Lower leg skin (tissue), 4 donors: ENCODE results near the gene SPNS2. TPM values are rescaled to one million over a fixed set of nuclear protein-coding genes. Genes with fewer than 3 reads are reported as not detected.

Experiments used
- DNase-seq, 2 donors: peaks; one replicate each; pipeline ENCODE4 v3.0.0-alpha.2; 2019; ENCODE audit warnings: low spot score in 2 of 2
- H3K4me3 ChIP-seq: fragments of 200-600 bp; sonication (generic); 2 replicates; pipeline ENCODE4 v1.5.1; 2017; ENCODE audit warnings: mild to moderate bottlenecking, low read depth; ENCODE audit not compliant: poor library complexity, severe bottlenecking
- CTCF ChIP-seq, 3 donors: fragments of 450-650 bp; IDR thresholded peaks; one replicate each; pipeline ENCODE4 v1.5.1; 2016; ENCODE audit warnings: antibody characterized with exemption in 3 of 3, mild to moderate bottlenecking in 3 of 3, moderate library complexity in 2 of 3
- POLR2A ChIP-seq, 2 donors: fragments of 450-650 bp; IDR thresholded peaks; one replicate each; pipeline ENCODE4 v1.6.1; 2016 to 2017; ENCODE audit warnings: antibody characterized with exemption in 2 of 2, mild to moderate bottlenecking in 1 of 2, moderate library complexity in 1 of 2
- WGBS, 2 donors: methylation state at CpG; one replicate each; pipeline ENCODE4 v1.1.5; 2018; 5-methylcytosine and 5-hydroxymethylcytosine counted together
- intact Hi-C: fragments of 100-400 bp; cut with DNase I; formaldehyde crosslinking; loops from one replicate; pipeline ENCODE4 v1.15.0; 2023; ENCODE audit warnings: low total_unique reads
- total RNA-seq, 4 donors: library from RNA; depleted of rRNA; stranded (reverse); fragments of >200 nt; gene quantifications; one replicate each; pipeline ENCODE4 v1.1.0, GENCODE V29; 2016

The SPNS2 gene
- total RNA-seq, 4 donors from 2014 or later = 74.9 to 132 (median 87.5) TPM

GRCh38 chr17:4483012-4483840, 15.5 kb upstream of the SPNS2 start:
- no peak overlapping the region for H3K4me3 ChIP-seq
- 39 to 40% methylated on average over 13 of the region's 13 CpGs for WGBS, 2 donors
- intact Hi-C loops = no loop called here
- no peak for TF ChIP-seq POLR2A (IDR thresholded peaks at IDR 0.05)
- TF ChIP-seq CTCF (IDR thresholded peaks at IDR 0.05) = no peak
- no peak for DNase-seq

DNA sequence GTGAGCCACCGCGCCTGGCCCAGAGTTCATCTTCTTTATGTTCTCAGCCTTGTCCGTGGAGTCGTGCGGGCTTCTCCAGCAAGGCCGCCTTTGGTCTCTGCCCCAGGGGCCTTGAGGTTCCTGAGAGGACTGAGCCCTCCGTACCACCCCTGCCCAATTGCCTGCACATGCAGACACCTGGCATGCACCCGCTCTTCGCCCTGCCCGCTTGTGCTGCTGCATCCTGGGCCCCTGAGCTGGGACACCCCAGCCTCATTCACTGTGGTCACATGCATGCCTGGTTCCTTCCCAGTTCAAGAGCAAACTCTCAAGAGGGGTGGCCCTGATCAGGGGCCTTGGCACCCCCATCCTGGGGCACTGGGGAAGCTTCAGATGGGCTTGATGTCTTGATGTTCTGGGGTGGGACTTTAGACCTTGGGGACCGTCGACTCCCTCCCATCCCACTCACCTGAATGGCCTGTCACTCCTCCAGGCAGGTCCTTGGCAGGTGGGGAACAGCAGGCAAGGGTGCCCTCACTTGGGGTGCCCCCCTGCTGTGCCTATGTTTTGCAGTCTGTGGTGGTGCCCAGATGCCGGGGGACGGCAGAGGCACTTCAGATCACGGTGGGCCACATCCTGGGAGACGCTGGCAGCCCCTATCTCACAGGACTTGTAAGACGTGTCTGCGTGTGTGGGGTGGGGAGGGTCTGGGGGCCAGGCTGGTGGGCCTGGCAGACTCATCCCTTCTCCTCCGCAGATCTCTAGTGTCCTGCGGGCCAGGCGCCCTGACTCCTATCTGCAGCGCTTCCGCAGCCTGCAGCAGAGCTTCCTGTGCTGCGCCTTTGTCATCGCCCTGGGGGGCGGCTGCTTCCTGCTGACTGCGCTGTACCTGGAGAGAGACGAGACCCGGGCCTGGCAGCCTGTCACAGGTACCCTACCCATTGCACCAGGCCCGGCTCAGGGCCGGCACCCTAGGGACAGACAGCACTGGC, 12.7 kb upstream of the SPNS2 start:
- intact Hi-C loops = no loop called here
- DNase-seq = no peak
- TF ChIP-seq CTCF (IDR thresholded peaks at IDR 0.05) (no peak), POLR2A (IDR thresholded peaks at IDR 0.05) (no peak)
- H3K4me3 ChIP-seq = no peak overlapping the region
- 76 to 82% methylated on average over 28 to 29 of the region's 31 CpGs for WGBS, 2 donors

GRCh38 chr17:4487296-4487695, 11.4 kb upstream of the SPNS2 start:
- WGBS, 2 donors = 87 to 91% methylated on average over 8 of the region's 8 CpGs
- no peak for TF ChIP-seq POLR2A (IDR thresholded peaks at IDR 0.05)
- no peak for TF ChIP-seq CTCF (IDR thresholded peaks at IDR 0.05)
- no peak overlapping the region for H3K4me3 ChIP-seq
- intact Hi-C loops = no loop called here
- no peak for DNase-seq

GRCh38 chr17:4487820-4488716, 10.6 kb upstream of the SPNS2 start:
- DNase-seq = no peak
- WGBS, 2 donors = 75 to 81% methylated on average over 19 to 24 of the region's 24 CpGs
- no peak for TF ChIP-seq CTCF (IDR thresholded peaks at IDR 0.05)
- TF ChIP-seq POLR2A (IDR thresholded peaks at IDR 0.05) = no peak
- intact Hi-C loops = no loop called here
- H3K4me3 ChIP-seq = no peak overlapping the region

DNA sequence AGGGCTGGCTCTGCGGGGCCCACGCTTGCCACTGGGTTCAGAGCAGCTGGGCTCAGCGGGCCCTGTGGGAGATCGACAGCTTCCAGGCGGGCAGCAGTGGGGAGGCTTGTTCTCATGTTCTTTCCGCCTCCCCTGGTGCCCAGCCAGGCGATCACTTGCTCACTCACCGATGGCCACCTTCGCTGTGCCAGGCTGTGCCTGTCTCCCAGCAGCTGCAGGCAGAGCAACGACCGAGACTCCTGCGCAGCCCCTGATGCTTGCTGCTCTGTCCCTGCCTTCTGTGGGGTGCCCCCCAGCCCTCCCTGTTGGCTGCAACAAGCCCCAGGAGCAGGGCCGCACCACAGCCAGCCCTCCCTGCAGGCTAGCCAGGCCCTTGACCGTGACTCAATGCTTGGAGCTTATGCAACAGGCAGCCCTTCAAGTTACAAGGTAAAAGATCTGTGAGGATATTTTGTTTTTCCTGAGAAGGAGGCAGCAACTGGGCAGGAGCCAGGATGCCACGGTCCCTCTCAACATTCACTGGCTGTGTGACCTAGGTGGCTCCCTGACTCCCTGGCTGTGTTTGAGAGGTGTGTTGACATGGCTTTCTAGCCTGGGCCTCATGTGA, 9.6 kb upstream of the SPNS2 start:
- no peak for DNase-seq
- intact Hi-C loops = no loop called here
- WGBS, 2 donors = 91 to 94% methylated on average over 10 to 15 of the region's 15 CpGs

More for the DNA sequence above, 9.6 kb upstream of the SPNS2 start:
- no peak overlapping the region for H3K4me3 ChIP-seq
- TF ChIP-seq CTCF (IDR thresholded peaks at IDR 0.05) = no peak
- TF ChIP-seq POLR2A (IDR thresholded peaks at IDR 0.05) = no peak
